Fibroblast of gingiva (primary cell): ENCODE measurements around the gene LHPP.

Source experiments
- DNase-seq: peaks from one replicate; pipeline ENCODE4 v3.0.0-alpha.2; 2011; ENCODE audit warnings: low read depth

The LHPP gene

GRCh38 chr10:124644771-124645415 lies 183.3 kb downstream of the LHPP start:
- DNase-seq, result no peak

GRCh38 chr10:124645467-124646095 lies 184.0 kb downstream of the LHPP start:
- DNase-seq, result no peak

- DNase-seq, result peak; percentile 68
Observed at GRCh38 chr10:124646483-124647352, 185.1 kb downstream of the LHPP start.

- no peak for DNase-seq
Observed at GRCh38 chr10:124647421-124648130, 186.0 kb downstream of the LHPP start.

- no peak for DNase-seq
Observed at GRCh38 chr10:124648131-124648475, 186.5 kb downstream of the LHPP start.

GRCh38 chr10:124648738-124649137 lies 187.1 kb downstream of the LHPP start:
- peak; percentile 29 for DNase-seq

GRCh38 chr10:124649214-124649613 lies 187.6 kb downstream of the LHPP start:
- DNase-seq, result peak; percentile 50

- DNase-seq, result no peak
Observed at GRCh38 chr10:124650263-124650662, 188.6 kb downstream of the LHPP start.

GRCh38 chr10:124650820-124651401 lies 189.3 kb downstream of the LHPP start:
- no peak for DNase-seq

GRCh38 chr10:124651402-124651891 lies 189.8 kb downstream of the LHPP start:
- DNase-seq, result no peak

- DNase-seq, result no peak
Observed at GRCh38 chr10:124652200-124652599, 190.6 kb downstream of the LHPP start.

- DNase-seq, result no peak
Observed at GRCh38 chr10:124652701-124653100, 191.1 kb downstream of the LHPP start.

- DNase-seq, result no peak
Observed at GRCh38 chr10:124653311-124653710, 191.7 kb downstream of the LHPP start.

GRCh38 chr10:124653811-124654651 lies 192.4 kb downstream of the LHPP start:
- no peak for DNase-seq

- no peak for DNase-seq
Observed at GRCh38 chr10:124654686-124655085, 193.1 kb downstream of the LHPP start.

- DNase-seq, result no peak
Observed at GRCh38 chr10:124655191-124656112, 193.8 kb downstream of the LHPP start.

GRCh38 chr10:124656113-124656490 lies 194.5 kb downstream of the LHPP start:
- no peak for DNase-seq

- DNase-seq, result no peak
Observed at GRCh38 chr10:124656541-124656940, 194.9 kb downstream of the LHPP start.

- DNase-seq, result peak; percentile 62
Observed at GRCh38 chr10:124657806-124658205, 196.2 kb downstream of the LHPP start.
